ENCODE data around the gene SERPINB6.

DNA sequence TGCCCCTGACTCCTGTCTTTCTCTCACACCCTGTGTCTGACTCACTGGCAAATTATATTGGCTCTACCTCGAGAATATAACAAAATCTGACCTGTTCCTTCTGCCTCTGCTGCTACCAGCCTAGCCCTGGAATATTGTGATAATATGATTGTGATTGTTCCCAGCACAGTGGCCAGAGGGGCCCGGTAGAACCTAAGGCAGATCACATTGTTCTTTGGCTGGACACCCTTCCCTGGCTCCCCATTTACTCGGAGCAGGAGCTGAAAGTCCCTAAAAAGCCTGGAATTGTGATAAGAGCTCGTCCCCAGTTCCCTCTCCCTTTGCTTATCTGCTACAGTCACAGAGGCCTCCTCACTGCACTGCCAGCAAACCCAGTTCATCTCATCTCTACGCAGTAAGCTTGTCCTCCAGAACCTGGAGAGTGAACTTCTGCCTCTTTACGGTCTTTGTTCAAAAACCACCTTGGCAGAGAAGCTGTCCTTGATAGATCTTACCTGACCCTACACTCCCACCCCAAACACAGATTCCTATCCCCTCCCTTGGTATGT lies 21.8 kb downstream of the SERPINB6 start:
- TF ChIP-seq, protein P1, sequence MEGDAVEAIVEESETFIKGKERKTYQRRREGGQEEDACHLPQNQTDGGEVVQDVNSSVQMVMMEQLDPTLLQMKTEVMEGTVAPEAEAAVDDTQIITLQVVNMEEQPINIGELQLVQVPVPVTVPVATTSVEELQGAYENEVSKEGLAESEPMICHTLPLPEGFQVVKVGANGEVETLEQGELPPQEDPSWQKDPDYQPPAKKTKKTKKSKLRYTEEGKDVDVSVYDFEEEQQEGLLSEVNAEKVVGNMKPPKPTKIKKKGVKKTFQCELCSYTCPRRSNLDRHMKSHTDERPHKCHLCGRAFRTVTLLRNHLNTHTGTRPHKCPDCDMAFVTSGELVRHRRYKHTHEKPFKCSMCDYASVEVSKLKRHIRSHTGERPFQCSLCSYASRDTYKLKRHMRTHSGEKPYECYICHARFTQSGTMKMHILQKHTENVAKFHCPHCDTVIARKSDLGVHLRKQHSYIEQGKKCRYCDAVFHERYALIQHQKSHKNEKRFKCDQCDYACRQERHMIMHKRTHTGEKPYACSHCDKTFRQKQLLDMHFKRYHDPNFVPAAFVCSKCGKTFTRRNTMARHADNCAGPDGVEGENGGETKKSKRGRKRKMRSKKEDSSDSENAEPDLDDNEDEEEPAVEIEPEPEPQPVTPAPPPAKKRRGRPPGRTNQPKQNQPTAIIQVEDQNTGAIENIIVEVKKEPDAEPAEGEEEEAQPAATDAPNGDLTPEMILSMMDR (IDR thresholded peaks at IDR 0.05; ENCODE audit: low read depth, low read length, poor library complexity, severe bottlenecking): no peak
- no peak for TF ChIP-seq EZH2phosphoT487 (IDR thresholded peaks at IDR 0.05; ENCODE audit: borderline replicate concordance, low read length)
